ENCODE measurements around the gene UPK2. TPM values are rescaled to one million over a fixed set of nuclear protein-coding genes. Genes with fewer than 3 reads are reported as not detected.
A peak's percentile ranks its signal among the peaks of the same experiment; 100 is the strongest.

UPK2 gene
- total and polyA plus RNA-seq, 2 of the 13 experiments (the other 11 are each of a cell fraction or from before 2014, with no cell fraction given): not detected

GRCh38 chr11:118997627-118998387, 41.7 kb downstream of the UPK2 start, which contains the start of gene CENATAC (continued):
- TF ChIP-seq POLR2A (IDR thresholded peaks at IDR 0.05; ENCODE audit: insufficient read depth in 1 of 2, low read depth in 2 of 2, low read length in 2 of 2): peak; percentile 74 to 98
- TF ChIP-seq ZNF614 (CRISPR knock-in tag; IDR thresholded peaks at IDR 0.05; ENCODE audit: borderline replicate concordance): 0 out of 2 replicates have a peak, but pooled peaks have one; percentile 35
- TF ChIP-seq HHEX (CRISPR knock-in tag; IDR thresholded peaks at IDR 0.05): no peak
- TF ChIP-seq IRF2 (CRISPR knock-in tag; IDR thresholded peaks at IDR 0.05): peak; percentile 70; the same call in 1 of the 2 replicates
- peak; percentile 44; the same call in 1 of the 2 replicates for TF ChIP-seq GABPA (IDR thresholded peaks at IDR 0.05; ENCODE audit: low read depth, low read length)
- peak; percentile 59 for TF ChIP-seq GABPA (CRISPR knock-in tag; IDR thresholded peaks at IDR 0.05; ENCODE audit: low read depth)
- TF ChIP-seq ZNF547 (CRISPR knock-in tag; IDR thresholded peaks at IDR 0.05): peak; percentile 87
- 0 out of 2 replicates have a peak, but pooled peaks have one; percentile 55 for TF ChIP-seq HES4 (CRISPR knock-in tag; IDR thresholded peaks at IDR 0.05; ENCODE audit: borderline replicate concordance)
- 0 out of 2 replicates have a peak, but pooled peaks have one; percentile 59 for TF ChIP-seq ZBTB7A (CRISPR knock-in tag; IDR thresholded peaks at IDR 0.05)
- no peak for TF ChIP-seq ZBTB40 (IDR thresholded peaks at IDR 0.05)
- peak; percentile 59; the same call in 1 of the 2 replicates for TF ChIP-seq ZBTB40 (CRISPR knock-in tag; IDR thresholded peaks at IDR 0.05)
- 0 out of 2 replicates have a peak, but pooled peaks have one; percentile 14 for TF ChIP-seq CENPBD1 (CRISPR knock-in tag; IDR thresholded peaks at IDR 0.05; ENCODE audit: borderline replicate concordance, low read depth)
- no peak for TF ChIP-seq ZNF225 (CRISPR knock-in tag; IDR thresholded peaks at IDR 0.05)
- no peak for TF ChIP-seq TCF12 (IDR thresholded peaks at IDR 0.05)
- TF ChIP-seq TCF12 (CRISPR knock-in tag; IDR thresholded peaks at IDR 0.05): no peak
- no peak for TF ChIP-seq ARHGAP35 (CRISPR knock-in tag; IDR thresholded peaks at IDR 0.05; ENCODE audit: borderline replicate concordance)
- TF ChIP-seq ZBTB42 (CRISPR knock-in tag; IDR thresholded peaks at IDR 0.05): peak; percentile 62; the same call in 1 of the 2 replicates
- peak; percentile 93 for TF ChIP-seq GABPB1 (CRISPR knock-in tag; IDR thresholded peaks at IDR 0.05)
- no peak for TF ChIP-seq XBP1 (CRISPR knock-in tag; IDR thresholded peaks at IDR 0.05)
- peak; percentile 91 for TF ChIP-seq TFDP2 (CRISPR knock-in tag; IDR thresholded peaks at IDR 0.05)
- TF ChIP-seq FOXC1 (CRISPR knock-in tag; IDR thresholded peaks at IDR 0.05; ENCODE audit: borderline replicate concordance): peak; percentile 41; the same call in 1 of the 2 replicates

Measured in HepG2 (cell line).